H9 (cell line): Measurements from ENCODE around the gene MYH11. TPM values are rescaled to one million over a fixed set of nuclear protein-coding genes. Genes with fewer than 3 reads are reported as not detected.

Experiments used
- DNase-seq: peaks from one replicate; pipeline ENCODE4 v3.0.0-alpha.2; 2017
- H2AFZ ChIP-seq: one replicate; pipeline ENCODE4 v1.6.1; 2013; ENCODE audit warnings: mild to moderate bottlenecking, low read length, control low read depth, moderate library complexity
- H2AK5ac ChIP-seq: 2 replicates; pipeline ENCODE4 v1.6.1; 2013; ENCODE audit warnings: low read length, control low read depth, mixed read lengths; ENCODE audit not compliant: insufficient read length
- H2BK120ac ChIP-seq: one replicate; pipeline ENCODE4 v1.6.1; 2013; ENCODE audit warnings: low read depth, mild to moderate bottlenecking, low read length, control low read depth, inconsistent platforms; ENCODE audit not compliant: poor library complexity, severe bottlenecking
- H2BK12ac ChIP-seq: 2 replicates; pipeline ENCODE4 v1.6.1; 2013; ENCODE audit warnings: low read length, control low read depth, mixed read lengths, low read depth; ENCODE audit not compliant: insufficient read length
- H2BK15ac ChIP-seq: 2 replicates; pipeline ENCODE4 v1.6.1; 2013; ENCODE audit warnings: low read depth, low read length, control low read depth
- H2BK20ac ChIP-seq: one replicate; pipeline ENCODE4 v1.6.1; 2013; ENCODE audit warnings: low read depth, mild to moderate bottlenecking, low read length, control low read depth, inconsistent platforms; ENCODE audit not compliant: poor library complexity, severe bottlenecking
- H2BK5ac ChIP-seq: 2 replicates; pipeline ENCODE4 v1.6.1; 2013; ENCODE audit warnings: low read length, control low read depth, mixed read lengths; ENCODE audit not compliant: insufficient read length
- H3K14ac ChIP-seq: 2 replicates; pipeline ENCODE4 v1.6.1; 2013; ENCODE audit warnings: low read length, control low read depth; ENCODE audit not compliant: insufficient read depth
- H3K18ac ChIP-seq: 2 replicates; pipeline ENCODE4 v1.6.1; 2013; ENCODE audit warnings: low read depth, mild to moderate bottlenecking, mixed read lengths, low read length, control low read depth; ENCODE audit not compliant: insufficient read length
- H3K23ac ChIP-seq: 2 replicates; pipeline ENCODE4 v1.6.1; 2013; ENCODE audit warnings: low read length, control low read depth, mixed read lengths, low read depth; ENCODE audit not compliant: insufficient read length
- H3K23me2 ChIP-seq: 2 replicates; pipeline ENCODE4 v1.6.1; 2013; ENCODE audit warnings: low read depth, mild to moderate bottlenecking, mixed read lengths, low read length, control low read depth; ENCODE audit not compliant: insufficient read length, poor library complexity, severe bottlenecking
- H3K27ac ChIP-seq: 2 replicates; pipeline ENCODE4 v1.5.1; 2013; ENCODE audit warnings: low read length, control low read depth, mixed read lengths, low read depth; ENCODE audit not compliant: insufficient read length
- H3K27me3 ChIP-seq: 2 replicates; pipeline ENCODE4 v1.6.1; 2013; ENCODE audit warnings: low read length, control low read depth, inconsistent platforms; ENCODE audit not compliant: insufficient read depth
- H3K4ac ChIP-seq: 2 replicates; pipeline ENCODE4 v1.6.1; 2013; ENCODE audit warnings: low read depth, mild to moderate bottlenecking, control low read depth, inconsistent platforms, low read length, moderate library complexity
- H3K4me1 ChIP-seq: 2 replicates; pipeline ENCODE4 v1.6.1; 2013; ENCODE audit warnings: low read length, control low read depth, inconsistent platforms; ENCODE audit not compliant: insufficient read depth
- H3K4me2 ChIP-seq: 2 replicates; pipeline ENCODE4 v1.6.1; 2013; ENCODE audit warnings: low read length, control low read depth, mixed read lengths; ENCODE audit not compliant: insufficient read length, insufficient read depth
- H3K56ac ChIP-seq: 2 replicates; pipeline ENCODE4 v1.6.1; 2013; ENCODE audit warnings: low read depth, mild to moderate bottlenecking, mixed read lengths, low read length, control low read depth; ENCODE audit not compliant: insufficient read length
- H3K79me1 ChIP-seq: 2 replicates; pipeline ENCODE4 v1.6.1; 2013; ENCODE audit warnings: low read depth, mild to moderate bottlenecking, moderate library complexity, low read length, control low read depth, inconsistent platforms; ENCODE audit not compliant: insufficient read depth, poor library complexity, severe bottlenecking
- H3K79me2 ChIP-seq: 2 replicates; pipeline ENCODE4 v1.6.1; 2013; ENCODE audit warnings: low read length, control low read depth, inconsistent platforms; ENCODE audit not compliant: insufficient read depth
- H3K9ac ChIP-seq: 2 replicates; pipeline ENCODE4 v1.6.1; 2013; ENCODE audit warnings: low read length, control low read depth, mixed read lengths; ENCODE audit not compliant: insufficient read length; ENCODE audit errors: extremely low read depth
- H3K9me3 ChIP-seq: one replicate; pipeline ENCODE4 v1.6.1; 2013; ENCODE audit warnings: low read depth, low read length, inconsistent platforms; ENCODE audit not compliant: control insufficient read depth
- H3T11ph ChIP-seq: one replicate; pipeline ENCODE4 v1.6.1; 2013; ENCODE audit warnings: mild to moderate bottlenecking, low read length, control low read depth, inconsistent platforms
- H4K20me1 ChIP-seq: one replicate; pipeline ENCODE4 v1.6.1; 2013; ENCODE audit not compliant: control insufficient read depth, insufficient read length, insufficient read depth
- H4K5ac ChIP-seq: 2 replicates; pipeline ENCODE4 v1.6.1; 2013; ENCODE audit warnings: low read depth, mild to moderate bottlenecking, mixed read lengths, low read length, control low read depth; ENCODE audit not compliant: insufficient read length
- H4K8ac ChIP-seq: replicated peaks from 2 replicates; pipeline ENCODE4 v1.6.1; 2013; ENCODE audit warnings: low read length, control low read depth, mixed read lengths, low read depth; ENCODE audit not compliant: insufficient read length
- H4K91ac ChIP-seq: 2 replicates; pipeline ENCODE4 v1.6.1; 2013; ENCODE audit warnings: low read depth, mild to moderate bottlenecking, moderate library complexity, mixed read lengths, low read length, control low read depth; ENCODE audit not compliant: insufficient read length
- H3K27ac Mint-ChIP-seq, 3 experiments: 2 replicates in 2 of 3; 3 replicates in 1 of 3; pipeline ENCODE4 v1.8.0; 2020 to 2021; ENCODE audit warnings: mixed read lengths in 3 of 3, mild to moderate bottlenecking in 1 of 3, moderate library complexity in 1 of 3
- H3K27me3 Mint-ChIP-seq: 2 replicates; pipeline ENCODE4 v1.8.0; 2021; ENCODE audit warnings: low read depth, mild to moderate bottlenecking, moderate library complexity, mixed read lengths
- H3K36me3 Mint-ChIP-seq, 3 experiments: 2 replicates in 2 of 3; 3 replicates in 1 of 3; pipeline ENCODE4 v1.8.0; 2020 to 2021; ENCODE audit warnings: low read depth in 3 of 3, mixed read lengths in 3 of 3; ENCODE audit not compliant: insufficient read depth in 1 of 3
- H3K4me1 Mint-ChIP-seq, 2 experiments: 2 replicates each; pipeline ENCODE4 v1.8.0; 2020; ENCODE audit warnings: mixed read lengths in 2 of 2
- H3K4me3 Mint-ChIP-seq, 2 experiments: 2 replicates in 1 of 2; 3 replicates in 1 of 2; pipeline ENCODE4 v1.8.0; 2020 to 2021; ENCODE audit warnings: mild to moderate bottlenecking in 2 of 2, mixed read lengths in 2 of 2, moderate library complexity in 1 of 2
- H3K9me3 Mint-ChIP-seq, 2 experiments: 2 replicates in 1 of 2; 3 replicates in 1 of 2; pipeline ENCODE4 v1.8.0; 2020; ENCODE audit warnings: mild to moderate bottlenecking in 2 of 2, mixed read lengths in 2 of 2, moderate library complexity in 1 of 2
- WGBS: extraction: QIAGEN DNeasy Blood & Tissue Kit; methylation state at CpG from one replicate; pipeline ENCODE4 v1.1.7; 2013; ENCODE audit warnings: missing lambda C conversion rate, low lambda C conversion rate, mixed read lengths; ENCODE audit not compliant: insufficient read length; ENCODE audit errors: extremely low coverage; 5-methylcytosine and 5-hydroxymethylcytosine counted together
- total RNA-seq: library from RNA; stranded (reverse); gene quantifications from 2 replicates; pipeline ENCODE4 v1.2.1, GENCODE V29; 2021
- TF ChIP-seq, protein P1 (sequence below): fragments of 200-600 bp; sonication (generic); conservative IDR thresholded peaks from 3 replicates; pipeline ENCODE4 v1.8.0; 2021; ENCODE audit warnings: antibody characterized with exemption, mild to moderate bottlenecking

The MYH11 gene
- total RNA-seq, 1 experiment from 2014 or later = 0.42 TPM

GRCh38 chr16:15819046-15819445 is 37.8 kb downstream of the MYH11 start:
- H3K36me3 Mint-ChIP-seq = peaks cover 0 to 10% (median 0%) of the 10 kb centered on the region in 3 experiments; a peak in 3 of 7 replicates
- no peak overlapping the region for H2BK5ac ChIP-seq
- WGBS = no CpG with 5 or more reads among the region's 2 CpGs
- no peaks in the 10 kb centered on the region for H3K27me3 ChIP-seq
- H3T11ph ChIP-seq = no peak overlapping the region
- no peak overlapping the region for H3K4me3 Mint-ChIP-seq
- H4K91ac ChIP-seq = no peak overlapping the region
- H3K4ac ChIP-seq = no peak overlapping the region
- H3K79me1 ChIP-seq = no peaks in the 10 kb centered on the region
- H4K8ac ChIP-seq = no peak overlapping the region
- no peak overlapping the region for H3K14ac ChIP-seq
- no peak overlapping the region for H2AK5ac ChIP-seq
- no peaks in the 10 kb centered on the region for H3K23me2 ChIP-seq
- no peak overlapping the region for H3K9ac ChIP-seq
- no peak overlapping the region for H2AFZ ChIP-seq
- no peak overlapping the region for H4K5ac ChIP-seq
- no peaks in the 10 kb centered on the region for H3K79me2 ChIP-seq
- H3K9me3 Mint-ChIP-seq = peaks cover 20 to 28% of the 10 kb centered on the region in 2 experiments; a peak in 4 of 5 replicates
- H3K4me1 ChIP-seq = no peaks in the 10 kb centered on the region
- H3K27ac ChIP-seq = no peak overlapping the region
- H3K4me2 ChIP-seq = no peak overlapping the region
- H3K27me3 Mint-ChIP-seq = peaks cover 24% of the 10 kb centered on the region
- TF ChIP-seq, protein P1, sequence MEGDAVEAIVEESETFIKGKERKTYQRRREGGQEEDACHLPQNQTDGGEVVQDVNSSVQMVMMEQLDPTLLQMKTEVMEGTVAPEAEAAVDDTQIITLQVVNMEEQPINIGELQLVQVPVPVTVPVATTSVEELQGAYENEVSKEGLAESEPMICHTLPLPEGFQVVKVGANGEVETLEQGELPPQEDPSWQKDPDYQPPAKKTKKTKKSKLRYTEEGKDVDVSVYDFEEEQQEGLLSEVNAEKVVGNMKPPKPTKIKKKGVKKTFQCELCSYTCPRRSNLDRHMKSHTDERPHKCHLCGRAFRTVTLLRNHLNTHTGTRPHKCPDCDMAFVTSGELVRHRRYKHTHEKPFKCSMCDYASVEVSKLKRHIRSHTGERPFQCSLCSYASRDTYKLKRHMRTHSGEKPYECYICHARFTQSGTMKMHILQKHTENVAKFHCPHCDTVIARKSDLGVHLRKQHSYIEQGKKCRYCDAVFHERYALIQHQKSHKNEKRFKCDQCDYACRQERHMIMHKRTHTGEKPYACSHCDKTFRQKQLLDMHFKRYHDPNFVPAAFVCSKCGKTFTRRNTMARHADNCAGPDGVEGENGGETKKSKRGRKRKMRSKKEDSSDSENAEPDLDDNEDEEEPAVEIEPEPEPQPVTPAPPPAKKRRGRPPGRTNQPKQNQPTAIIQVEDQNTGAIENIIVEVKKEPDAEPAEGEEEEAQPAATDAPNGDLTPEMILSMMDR = no peak
- no peak overlapping the region for H2BK12ac ChIP-seq
- no peak overlapping the region for H3K56ac ChIP-seq
- DNase-seq = no peak
- no peak overlapping the region for H3K27ac Mint-ChIP-seq
- no peaks in the 10 kb centered on the region for H3K4me1 Mint-ChIP-seq
- no peak overlapping the region for H2BK120ac ChIP-seq
- H3K9me3 ChIP-seq = no peaks in the 10 kb centered on the region
- no peaks in the 10 kb centered on the region for H4K20me1 ChIP-seq
- no peak overlapping the region for H2BK20ac ChIP-seq
- H2BK15ac ChIP-seq = no peak overlapping the region
- H3K18ac ChIP-seq = no peak overlapping the region
- no peak overlapping the region for H3K23ac ChIP-seq
